Measurements from ENCODE around the gene PPP1R13B. TPM values are rescaled to one million over a fixed set of nuclear protein-coding genes. Genes with fewer than 3 reads are reported as not detected.

The PPP1R13B gene
- total RNA-seq, 1 experiment from 2014 or later = 16.2 TPM

GRCh38 chr14:103734081-103734888, 113.1 kb downstream of the PPP1R13B start:
- CTCF ChIA-PET = interaction anchor here (0.6 to 0.8 kb wide), 4 partner anchors 9 to 163 kb away, joined by 3 to 4 read pairs (median 3); no protein-coding TSS in a partner anchor
- Mint-ChIP-seq H3K27me3 (ENCODE audit: insufficient read depth, unreplicated experiment) (no peaks in the 10 kb centered on the region), H3K27ac (ENCODE audit: low read depth, unreplicated experiment) (no peak overlapping the region), H3K4me1 (ENCODE audit: insufficient read depth, unreplicated experiment) (no peaks in the 10 kb centered on the region), H3K4me3 (ENCODE audit: unreplicated experiment) (no peak overlapping the region), H3K9me3 (ENCODE audit: unreplicated experiment) (no peaks in the 10 kb centered on the region), H3K36me3 (ENCODE audit: insufficient read depth, unreplicated experiment) (peaks cover 54% of the 10 kb centered on the region)
- no TSS peak for BruUV-seq (replicated peaks)
- TF ChIP-seq CTCF (IDR thresholded peaks at IDR 0.05; ENCODE audit: unreplicated experiment) = no peak
- intact Hi-C loops (cut with micrococcal nuclease) = no loop called here
- DNase-seq (ENCODE audit: unreplicated experiment) = no peak
- POLR2A ChIA-PET = interaction anchor here (1.2 kb wide), 1 partner anchor 12 kb away, joined by 6 read pairs; no protein-coding TSS in a partner anchor

GRCh38 chr14:103733651-103734050, 113.7 kb downstream of the PPP1R13B start:
- Mint-ChIP-seq H3K36me3 (ENCODE audit: insufficient read depth, unreplicated experiment) (peaks cover 60% of the 10 kb centered on the region), H3K27ac (ENCODE audit: low read depth, unreplicated experiment) (no peak overlapping the region), H3K4me1 (ENCODE audit: insufficient read depth, unreplicated experiment) (no peaks in the 10 kb centered on the region), H3K9me3 (ENCODE audit: unreplicated experiment) (no peaks in the 10 kb centered on the region), H3K27me3 (ENCODE audit: insufficient read depth, unreplicated experiment) (no peaks in the 10 kb centered on the region), H3K4me3 (ENCODE audit: unreplicated experiment) (no peak overlapping the region)
- intact Hi-C loops (cut with micrococcal nuclease) = no loop called here
- no peak for TF ChIP-seq CTCF (IDR thresholded peaks at IDR 0.05; ENCODE audit: unreplicated experiment)
- no peak for DNase-seq (ENCODE audit: unreplicated experiment)
- CTCF ChIA-PET = interaction anchor here (0.6 to 0.8 kb wide), 3 partner anchors 9 to 163 kb away, joined by 3 to 4 read pairs (median 3); no protein-coding TSS in a partner anchor
- POLR2A ChIA-PET = interaction anchor here (1.2 kb wide), 1 partner anchor 11 kb away, joined by 6 read pairs; no protein-coding TSS in a partner anchor
- BruUV-seq (replicated peaks) = no TSS peak

GRCh38 chr14:103732868-103733620, 114.3 kb downstream of the PPP1R13B start:
- DNase-seq (ENCODE audit: unreplicated experiment) = no peak
- ChIA-PET POLR2A (interaction anchor here (1.2 kb wide), 1 partner anchor 11 kb away, joined by 6 read pairs; no protein-coding TSS in a partner anchor), CTCF (no interaction called here)
- Mint-ChIP-seq H3K27me3 (ENCODE audit: insufficient read depth, unreplicated experiment) (no peaks in the 10 kb centered on the region), H3K4me1 (ENCODE audit: insufficient read depth, unreplicated experiment) (no peaks in the 10 kb centered on the region), H3K9me3 (ENCODE audit: unreplicated experiment) (no peaks in the 10 kb centered on the region), H3K4me3 (ENCODE audit: unreplicated experiment) (no peak overlapping the region), H3K36me3 (ENCODE audit: insufficient read depth, unreplicated experiment) (peaks cover 56% of the 10 kb centered on the region), H3K27ac (ENCODE audit: low read depth, unreplicated experiment) (no peak overlapping the region)
- TSS peak; percentile 74 for BruUV-seq (replicated peaks)
- no peak for TF ChIP-seq CTCF (IDR thresholded peaks at IDR 0.05; ENCODE audit: unreplicated experiment)
- intact Hi-C loops (cut with micrococcal nuclease) = no loop called here

Measured in MCF 10A (cell line).